ENCODE results near the gene PCK2. TPM values are rescaled to one million over a fixed set of nuclear protein-coding genes. Genes with fewer than 3 reads are reported as not detected.
A peak's percentile ranks its signal among the peaks of the same experiment; 100 is the strongest.

PCK2 gene
- total and polyA plus RNA-seq, 2 experiments from 2014 or later = 68.7 to 88.8 TPM

DNA sequence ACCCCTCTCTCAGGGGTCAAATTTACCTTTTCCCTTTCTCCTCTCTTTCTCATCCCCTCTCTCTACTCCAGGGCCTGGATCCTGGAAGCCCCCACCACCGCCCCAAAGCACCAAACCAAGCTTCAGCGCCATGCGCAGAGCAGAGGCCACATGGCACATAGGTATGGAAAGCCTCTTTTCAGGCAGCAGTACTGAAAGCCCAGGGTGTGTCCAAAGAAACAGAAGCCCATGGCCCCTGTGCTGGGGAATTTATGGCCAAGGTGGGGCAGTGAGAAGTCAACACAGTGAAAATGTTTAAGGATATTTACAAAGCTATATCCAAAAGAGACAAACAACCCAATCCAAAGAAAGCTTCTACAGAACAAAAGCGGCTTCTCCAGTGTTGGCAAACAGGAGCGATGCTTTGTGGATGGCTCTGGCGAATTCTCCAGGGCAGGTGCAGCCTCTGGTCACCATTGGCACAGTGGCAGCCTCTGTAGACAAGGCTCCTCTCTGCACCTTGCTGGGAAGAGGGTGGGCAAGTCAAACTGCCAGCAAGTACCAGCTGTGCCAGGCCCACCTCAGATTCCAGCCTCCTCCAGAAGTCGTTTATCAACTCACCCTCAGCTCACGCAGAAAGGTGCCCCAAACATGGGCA is 27.5 kb upstream of the PCK2 start:
- Histone ChIP-seq H4K20me1 (ENCODE audit: insufficient read depth, poor library complexity, severe bottlenecking) (no peaks in the 10 kb centered on the region), H3K4me1 (ENCODE audit: insufficient read depth) (peaks cover 4% of the 10 kb centered on the region), H3K9me2 (replicated peaks; ENCODE audit: insufficient read depth) (no peaks in the 10 kb centered on the region), H2AFZ (no peak overlapping the region), H3K27me3 (peaks cover 3% of the 10 kb centered on the region), H3K27ac (peak overlapping the region; percentile 72), H3K79me2 (no peaks in the 10 kb centered on the region), H3K4me2 (peak overlapping the region; percentile 23), H3K4me3 (no peak overlapping the region), H3K9me3 (ENCODE audit: low read depth) (no peaks in the 10 kb centered on the region), H3K36me3 (replicated peaks; ENCODE audit: insufficient read depth, low read depth) (no peaks in the 10 kb centered on the region)
- 80% methylated on average over 8 of the region's 8 CpGs for WGBS (ENCODE audit: low lambda C conversion rate, missing lambda C conversion rate)
- no peak for TF ChIP-seq EZH2phosphoT487 (IDR thresholded peaks at IDR 0.05; ENCODE audit: low read depth, severe bottlenecking, unreplicated experiment)
- no peak for TF ChIP-seq EZH2 (IDR thresholded peaks at IDR 0.05; ENCODE audit: borderline replicate concordance)
- TF ChIP-seq, protein P1, sequence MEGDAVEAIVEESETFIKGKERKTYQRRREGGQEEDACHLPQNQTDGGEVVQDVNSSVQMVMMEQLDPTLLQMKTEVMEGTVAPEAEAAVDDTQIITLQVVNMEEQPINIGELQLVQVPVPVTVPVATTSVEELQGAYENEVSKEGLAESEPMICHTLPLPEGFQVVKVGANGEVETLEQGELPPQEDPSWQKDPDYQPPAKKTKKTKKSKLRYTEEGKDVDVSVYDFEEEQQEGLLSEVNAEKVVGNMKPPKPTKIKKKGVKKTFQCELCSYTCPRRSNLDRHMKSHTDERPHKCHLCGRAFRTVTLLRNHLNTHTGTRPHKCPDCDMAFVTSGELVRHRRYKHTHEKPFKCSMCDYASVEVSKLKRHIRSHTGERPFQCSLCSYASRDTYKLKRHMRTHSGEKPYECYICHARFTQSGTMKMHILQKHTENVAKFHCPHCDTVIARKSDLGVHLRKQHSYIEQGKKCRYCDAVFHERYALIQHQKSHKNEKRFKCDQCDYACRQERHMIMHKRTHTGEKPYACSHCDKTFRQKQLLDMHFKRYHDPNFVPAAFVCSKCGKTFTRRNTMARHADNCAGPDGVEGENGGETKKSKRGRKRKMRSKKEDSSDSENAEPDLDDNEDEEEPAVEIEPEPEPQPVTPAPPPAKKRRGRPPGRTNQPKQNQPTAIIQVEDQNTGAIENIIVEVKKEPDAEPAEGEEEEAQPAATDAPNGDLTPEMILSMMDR (IDR thresholded peaks at IDR 0.05; ENCODE audit: poor library complexity) = no peak
- DNase-seq (ENCODE audit: low spot score) = no peak

DNA sequence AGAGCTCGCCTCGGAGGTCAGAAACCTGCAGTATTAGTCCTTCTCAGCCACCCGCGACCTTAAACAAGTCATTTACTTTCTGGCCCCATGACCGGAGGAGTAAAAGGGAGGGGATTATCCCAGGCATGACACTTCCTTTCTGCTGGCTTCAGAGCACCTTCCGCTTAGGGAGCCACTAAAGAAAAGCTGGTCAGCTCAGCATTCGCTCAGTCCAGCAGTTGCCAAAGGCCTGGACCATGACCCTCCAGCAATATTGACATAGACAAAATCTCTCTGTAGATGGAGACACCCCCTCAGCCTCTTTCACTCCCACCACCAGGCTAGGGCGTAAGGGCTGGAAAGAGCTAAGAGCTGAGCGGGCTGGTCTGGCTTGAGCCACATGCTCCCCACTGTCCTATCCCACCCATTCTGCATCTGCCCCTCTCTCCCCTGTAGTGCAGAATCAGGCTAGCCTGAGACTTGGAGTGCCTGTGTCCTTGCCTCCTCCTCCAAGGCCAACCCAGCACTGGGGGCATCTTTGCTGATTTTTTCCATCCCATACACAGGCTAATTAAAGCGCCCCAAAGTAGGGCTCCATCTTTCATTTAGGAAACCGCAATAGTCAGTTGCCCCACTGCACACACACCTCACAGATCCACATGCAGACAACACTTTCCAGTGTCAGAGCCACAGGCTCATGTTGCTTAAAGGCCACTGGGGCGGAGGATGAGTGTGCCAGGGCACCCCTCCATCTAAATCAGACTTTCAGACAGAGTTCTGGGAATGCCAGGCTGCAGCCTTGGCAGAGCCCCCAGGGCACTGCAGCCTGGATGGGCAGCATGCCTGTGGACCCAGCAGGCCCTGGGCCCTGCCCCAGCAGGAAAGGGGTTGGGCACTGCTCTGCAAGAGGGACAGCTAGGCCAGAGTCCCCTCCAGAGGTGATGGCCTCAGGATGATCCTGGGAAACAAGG is 26.7 kb upstream of the PCK2 start:
- H3K36me3 ChIP-seq (replicated peaks; ENCODE audit: insufficient read depth, low read depth) = no peaks in the 10 kb centered on the region
- TF ChIP-seq EZH2phosphoT487 (IDR thresholded peaks at IDR 0.05; ENCODE audit: low read depth, severe bottlenecking, unreplicated experiment) (no peak), EZH2 (IDR thresholded peaks at IDR 0.05; ENCODE audit: borderline replicate concordance) (no peak)
- TF ChIP-seq, protein P1 (IDR thresholded peaks at IDR 0.05; ENCODE audit: poor library complexity) = no peak
- H3K4me3 ChIP-seq = no peak overlapping the region
- H2AFZ ChIP-seq = no peak overlapping the region
- H3K79me2 ChIP-seq = no peaks in the 10 kb centered on the region
- H3K9me3 ChIP-seq (ENCODE audit: low read depth) = no peaks in the 10 kb centered on the region
- H3K27ac ChIP-seq = peak overlapping the region; percentile 72
- peaks cover 3% of the 10 kb centered on the region for H3K27me3 ChIP-seq
- H3K4me2 ChIP-seq = peak overlapping the region; percentile 23
- H3K9me2 ChIP-seq (replicated peaks; ENCODE audit: insufficient read depth) = no peaks in the 10 kb centered on the region
- H3K4me1 ChIP-seq (ENCODE audit: insufficient read depth) = peaks cover 4% of the 10 kb centered on the region
- DNase-seq (ENCODE audit: low spot score) = peak; percentile 33
- H4K20me1 ChIP-seq (ENCODE audit: insufficient read depth, poor library complexity, severe bottlenecking) = no peaks in the 10 kb centered on the region
- WGBS (ENCODE audit: low lambda C conversion rate, missing lambda C conversion rate) = 79% methylated on average over 12 of the region's 12 CpGs

DNA sequence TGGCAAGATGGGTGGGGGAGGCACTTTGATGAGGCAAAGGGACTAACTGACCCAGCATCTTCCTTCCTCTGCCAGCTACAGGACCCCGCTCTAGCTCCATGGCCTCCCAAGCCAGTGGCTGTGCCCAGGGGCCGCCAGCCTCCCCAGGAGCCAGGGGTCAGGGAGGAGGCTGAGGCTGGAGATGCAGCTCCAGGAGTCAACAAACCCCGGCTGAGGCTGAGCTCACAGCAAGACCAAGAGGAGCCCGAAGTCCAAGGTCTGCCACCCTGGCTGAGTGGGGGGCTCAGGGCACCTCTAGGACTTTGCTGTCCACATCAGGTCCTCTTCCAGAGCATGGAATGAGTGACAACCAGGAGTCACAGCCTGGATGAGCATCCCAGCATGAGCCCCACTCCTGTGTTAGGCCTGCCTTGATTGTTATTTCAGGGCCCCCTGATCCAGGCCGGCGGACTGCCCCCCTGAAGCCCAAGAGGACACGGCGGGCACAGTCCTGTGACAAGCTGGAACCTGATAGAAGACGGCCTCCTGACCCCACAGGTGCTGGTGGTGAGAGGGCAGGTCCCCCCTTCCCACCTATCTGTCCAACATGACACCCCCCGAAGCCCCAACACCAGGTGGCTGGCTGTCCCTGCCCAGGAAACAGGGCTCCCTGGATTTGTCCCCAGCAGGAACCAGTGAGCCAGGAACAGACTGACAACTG is 25.2 kb upstream of the PCK2 start:
- no peak overlapping the region for H3K4me2 ChIP-seq
- H4K20me1 ChIP-seq (ENCODE audit: insufficient read depth, poor library complexity, severe bottlenecking) = no peaks in the 10 kb centered on the region
- peaks cover 3% of the 10 kb centered on the region for H3K27me3 ChIP-seq
- H3K9me2 ChIP-seq (replicated peaks; ENCODE audit: insufficient read depth) = no peaks in the 10 kb centered on the region
- H3K4me3 ChIP-seq = no peak overlapping the region
- H3K4me1 ChIP-seq (ENCODE audit: insufficient read depth) = peaks cover 4% of the 10 kb centered on the region
- H3K36me3 ChIP-seq (replicated peaks; ENCODE audit: insufficient read depth, low read depth) = no peaks in the 10 kb centered on the region
- no peak for TF ChIP-seq EZH2 (IDR thresholded peaks at IDR 0.05; ENCODE audit: borderline replicate concordance)
- no peak overlapping the region for H3K27ac ChIP-seq
- H3K79me2 ChIP-seq = no peaks in the 10 kb centered on the region
- no peaks in the 10 kb centered on the region for H3K9me3 ChIP-seq (ENCODE audit: low read depth)
- DNase-seq (ENCODE audit: low spot score) = no peak
- no peak overlapping the region for H2AFZ ChIP-seq
- WGBS (ENCODE audit: low lambda C conversion rate, missing lambda C conversion rate) = 86% methylated on average over 9 of the region's 10 CpGs
